Peyer's patch (tissue), 4 donors: ENCODE measurements around the gene CLN6. TPM values are rescaled to one million over a fixed set of nuclear protein-coding genes. Genes with fewer than 3 reads are reported as not detected.

ENCODE experiments used
- DNase-seq, 3 donors: peaks; one replicate each; pipeline ENCODE4 v3.0.0-alpha.2; 2017 to 2019
- H3K27ac ChIP-seq, 4 donors: fragments of 200-600 bp; sonication (generic); one replicate each; pipeline ENCODE4 v1.5.1; 2016 to 2019
- H3K27me3 ChIP-seq, 2 donors: fragments of 200-600 bp; sonication (generic); one replicate each; pipeline ENCODE4 v1.5.1; 2019
- H3K36me3 ChIP-seq, 3 donors: fragments of 200-600 bp; sonication (generic); one replicate each; pipeline ENCODE4 v1.5.1; 2016 to 2019
- H3K4me1 ChIP-seq, 4 donors: fragments of 200-600 bp; sonication (generic); one replicate each; pipeline ENCODE4 v1.5.1; 2016 to 2019
- H3K4me3 ChIP-seq, 4 donors: fragments of 200-600 bp; sonication (generic); 1 replicate in 3 of 4; 2 replicates in 1 of 4; pipeline ENCODE4 v1.5.1; 2016 to 2019; ENCODE audit warnings: mild to moderate bottlenecking in 1 of 4
- H3K9me3 ChIP-seq, 4 donors: fragments of 200-600 bp; sonication (generic); one replicate each; pipeline ENCODE4 v1.5.1; 2016 to 2019; ENCODE audit warnings: mild to moderate bottlenecking in 1 of 4
- POLR2A ChIP-seq, 2 donors: fragments of 450-650 bp; IDR thresholded peaks; one replicate each; pipeline ENCODE4 v1.5.1; 2017; ENCODE audit warnings: antibody characterized with exemption in 2 of 2, mild to moderate bottlenecking in 2 of 2, moderate library complexity in 2 of 2
- total RNA-seq, 4 donors: library from RNA; depleted of rRNA; stranded (reverse); fragments of >200 nt; gene quantifications; one replicate each; pipeline ENCODE4 v1.1.0, GENCODE V29; 2016
- TF ChIP-seq, protein P1 (sequence below), 6 experiments: fragments of 450-650 bp in 4 of 6; fragments of 200-600 bp in 2 of 6; sonication (generic) in 1 of 6; IDR thresholded peaks; one replicate each; pipeline ENCODE4 v1.5.1; 2017 to 2019; ENCODE audit warnings: antibody characterized with exemption in 6 of 6, mild to moderate bottlenecking in 3 of 6, moderate library complexity in 1 of 6

Gene CLN6
- total RNA-seq, 4 donors from 2014 or later, result 19.0 to 38.0 (median 23.0) TPM

DNA sequence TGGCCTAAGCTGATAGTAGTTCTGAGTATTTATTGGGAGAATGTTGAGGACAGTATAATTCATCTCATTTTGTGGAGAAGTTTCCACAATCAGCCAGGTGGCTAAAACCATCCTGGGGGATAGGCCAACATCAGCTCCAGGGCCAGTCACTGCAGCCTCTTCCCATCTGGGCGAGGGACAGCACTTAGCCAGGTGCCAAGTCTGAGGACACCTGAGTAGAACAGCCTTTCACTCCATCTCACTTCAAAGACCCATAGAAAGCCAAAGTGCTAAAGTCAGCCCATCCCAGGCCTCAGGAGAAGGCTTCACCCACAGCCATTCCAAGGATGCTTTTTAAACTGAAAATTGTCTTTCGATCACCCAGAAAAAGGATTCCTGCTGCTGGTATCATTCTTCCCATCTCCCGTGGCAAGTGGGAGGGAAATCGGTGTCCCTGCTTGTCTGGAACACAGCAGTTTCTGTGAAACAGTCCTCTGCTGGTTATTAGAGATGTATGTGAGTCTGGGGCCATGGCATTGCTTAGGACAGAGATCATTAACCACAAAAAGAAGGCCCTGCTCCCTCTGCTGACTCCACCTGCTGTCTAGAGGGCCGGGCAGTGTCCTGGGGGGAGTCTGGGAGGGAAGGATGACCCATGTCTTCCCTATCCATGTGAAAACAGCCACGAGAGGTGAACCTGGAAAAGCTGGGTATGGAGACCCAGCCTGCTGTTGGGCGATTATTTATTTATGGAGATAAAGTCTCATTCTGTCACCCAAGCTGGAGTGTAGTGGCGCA lies 34.0 kb downstream of the CLN6 start:
- Histone ChIP-seq H3K4me1 (peaks cover 0 to 9% (median 0%) of the 10 kb centered on the region in 4 donors), H3K27me3 (no peaks in the 10 kb centered on the region), H3K36me3 (peaks cover 0 to 57% (median 0%) of the 10 kb centered on the region in 3 donors), H3K4me3 (no peak overlapping the region), H3K27ac (peak overlapping the region in 1 of 4 donors; percentile 2), H3K9me3 (no peaks in the 10 kb centered on the region)
- TF ChIP-seq, protein P1, sequence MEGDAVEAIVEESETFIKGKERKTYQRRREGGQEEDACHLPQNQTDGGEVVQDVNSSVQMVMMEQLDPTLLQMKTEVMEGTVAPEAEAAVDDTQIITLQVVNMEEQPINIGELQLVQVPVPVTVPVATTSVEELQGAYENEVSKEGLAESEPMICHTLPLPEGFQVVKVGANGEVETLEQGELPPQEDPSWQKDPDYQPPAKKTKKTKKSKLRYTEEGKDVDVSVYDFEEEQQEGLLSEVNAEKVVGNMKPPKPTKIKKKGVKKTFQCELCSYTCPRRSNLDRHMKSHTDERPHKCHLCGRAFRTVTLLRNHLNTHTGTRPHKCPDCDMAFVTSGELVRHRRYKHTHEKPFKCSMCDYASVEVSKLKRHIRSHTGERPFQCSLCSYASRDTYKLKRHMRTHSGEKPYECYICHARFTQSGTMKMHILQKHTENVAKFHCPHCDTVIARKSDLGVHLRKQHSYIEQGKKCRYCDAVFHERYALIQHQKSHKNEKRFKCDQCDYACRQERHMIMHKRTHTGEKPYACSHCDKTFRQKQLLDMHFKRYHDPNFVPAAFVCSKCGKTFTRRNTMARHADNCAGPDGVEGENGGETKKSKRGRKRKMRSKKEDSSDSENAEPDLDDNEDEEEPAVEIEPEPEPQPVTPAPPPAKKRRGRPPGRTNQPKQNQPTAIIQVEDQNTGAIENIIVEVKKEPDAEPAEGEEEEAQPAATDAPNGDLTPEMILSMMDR (IDR thresholded peaks at IDR 0.05), result no peak
- TF ChIP-seq POLR2A (IDR thresholded peaks at IDR 0.05), result no peak
- DNase-seq, result peak in 1 of 3 donors; percentile 33

DNA sequence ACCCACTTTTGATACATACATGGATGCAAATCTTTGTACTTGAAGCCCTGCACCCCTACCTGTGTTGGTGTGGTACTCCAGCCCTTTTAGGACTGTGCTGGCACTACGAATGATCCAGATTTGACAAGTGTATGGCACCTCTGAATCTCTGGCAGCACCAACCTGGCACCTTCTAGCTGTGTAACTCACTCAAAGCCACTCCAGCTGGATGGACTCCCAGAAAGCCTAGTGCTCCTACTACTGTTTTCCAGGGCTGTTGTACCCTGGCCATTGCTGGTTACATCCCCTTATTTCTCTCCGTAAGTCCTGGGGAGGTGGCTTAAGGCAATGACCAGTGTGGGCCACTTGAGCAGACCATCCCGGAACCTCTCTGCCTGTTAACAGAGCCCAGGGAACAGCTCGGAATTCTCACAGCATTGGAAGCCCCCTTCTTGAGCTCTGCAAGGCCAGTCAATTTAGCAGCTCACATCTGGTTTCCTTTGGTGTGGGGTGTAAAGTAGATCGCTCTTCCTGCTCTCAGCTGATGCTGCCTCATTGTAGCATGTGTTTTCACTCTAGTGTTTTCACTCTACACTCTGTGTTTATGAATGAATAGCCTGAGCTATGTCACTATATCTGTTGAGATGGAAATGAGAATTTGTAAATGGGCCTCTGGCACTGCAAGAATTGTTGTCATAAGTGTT lies 36.6 kb downstream of the CLN6 start:
- H3K27me3 ChIP-seq, result no peaks in the 10 kb centered on the region
- TF ChIP-seq, protein P1 (IDR thresholded peaks at IDR 0.05), result no peak
- no peak for TF ChIP-seq POLR2A (IDR thresholded peaks at IDR 0.05)
- H3K9me3 ChIP-seq, result no peaks in the 10 kb centered on the region
- no peak overlapping the region for H3K4me3 ChIP-seq
- peaks cover 0 to 5% (median 0%) of the 10 kb centered on the region in 4 donors for H3K4me1 ChIP-seq
- H3K36me3 ChIP-seq, result peaks cover 0 to 57% (median 0%) of the 10 kb centered on the region in 3 donors
- H3K27ac ChIP-seq, result no peak overlapping the region
- DNase-seq, result no peak

DNA sequence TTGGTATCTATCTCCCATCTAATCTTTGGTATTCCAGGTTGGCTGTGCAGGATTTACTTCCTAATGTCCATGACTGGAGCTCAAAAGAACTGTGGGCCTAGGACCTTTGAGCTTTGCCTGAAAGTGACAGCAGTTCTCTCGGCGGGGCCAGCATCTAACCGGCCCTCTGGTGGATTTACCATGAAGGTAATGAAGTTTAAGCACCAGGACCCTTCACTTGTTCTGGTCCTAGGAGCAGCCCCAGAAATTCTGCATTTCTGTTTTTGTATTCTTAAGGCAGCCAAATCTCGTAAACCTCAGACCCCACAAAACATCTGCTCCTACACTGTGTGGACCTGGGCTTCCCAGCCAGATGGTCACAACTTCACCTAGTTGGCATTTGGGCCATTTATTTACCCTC lies 37.4 kb downstream of the CLN6 start:
- Histone ChIP-seq H3K9me3 (no peaks in the 10 kb centered on the region), H3K4me1 (peaks cover 0 to 9% (median 0%) of the 10 kb centered on the region in 4 donors), H3K4me3 (no peak overlapping the region), H3K27me3 (no peaks in the 10 kb centered on the region), H3K27ac (no peak overlapping the region), H3K36me3 (peaks cover 0 to 53% (median 0%) of the 10 kb centered on the region in 3 donors)
- DNase-seq, result no peak
- no peak for TF ChIP-seq POLR2A (IDR thresholded peaks at IDR 0.05)
- TF ChIP-seq, protein P1 (IDR thresholded peaks at IDR 0.05), result no peak

DNA sequence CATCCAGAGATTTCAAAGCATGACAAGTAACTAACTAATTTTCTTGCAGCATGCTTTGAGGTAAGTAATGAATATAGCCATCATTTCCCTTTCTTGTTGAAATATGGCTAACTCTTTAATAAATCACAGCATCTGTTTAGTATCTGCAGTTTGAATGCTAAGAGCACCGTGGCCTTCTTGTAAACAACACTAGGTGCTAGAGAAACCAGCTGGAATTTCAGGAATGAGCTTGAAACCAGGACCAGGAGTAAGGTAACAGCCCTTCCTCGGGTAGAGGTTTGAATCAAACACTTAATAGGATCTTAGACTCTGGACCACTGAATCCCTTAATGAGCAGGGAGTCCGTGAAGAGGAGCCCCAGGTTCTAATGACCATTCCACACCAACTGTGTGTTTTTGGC lies 38.0 kb downstream of the CLN6 start:
- Histone ChIP-seq H3K36me3 (peaks cover 0 to 52% (median 0%) of the 10 kb centered on the region in 3 donors), H3K9me3 (no peaks in the 10 kb centered on the region), H3K4me3 (no peak overlapping the region), H3K27me3 (no peaks in the 10 kb centered on the region), H3K4me1 (peaks cover 0 to 9% (median 0%) of the 10 kb centered on the region in 4 donors), H3K27ac (no peak overlapping the region)
- no peak for TF ChIP-seq POLR2A (IDR thresholded peaks at IDR 0.05)
- TF ChIP-seq, protein P1 (IDR thresholded peaks at IDR 0.05), result no peak
- DNase-seq, result no peak

DNA sequence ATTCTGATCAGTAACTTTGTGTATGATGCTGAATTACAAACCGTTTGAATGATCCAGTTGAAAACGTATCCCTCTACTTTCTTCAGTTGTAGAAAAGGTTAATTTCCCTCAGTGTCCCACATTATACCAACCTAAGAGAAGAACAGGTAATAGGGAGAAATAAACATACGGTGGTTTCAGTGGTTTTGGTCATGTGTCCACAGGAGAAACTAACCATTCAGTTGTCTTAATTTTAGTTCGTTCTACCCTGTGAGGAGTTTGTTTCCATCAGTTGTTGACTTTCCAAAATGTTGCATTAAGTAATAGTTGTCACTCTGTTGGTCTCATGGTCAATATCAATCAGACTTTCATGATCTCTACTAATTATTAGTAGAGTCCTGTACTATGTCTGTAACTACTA lies 39.5 kb downstream of the CLN6 start:
- no peaks in the 10 kb centered on the region for H3K9me3 ChIP-seq
- no peak for TF ChIP-seq POLR2A (IDR thresholded peaks at IDR 0.05)
- TF ChIP-seq, protein P1 (IDR thresholded peaks at IDR 0.05), result no peak
- H3K4me1 ChIP-seq, result peaks cover 0 to 9% (median 0%) of the 10 kb centered on the region in 4 donors
- H3K27ac ChIP-seq, result no peak overlapping the region
- H3K4me3 ChIP-seq, result no peak overlapping the region
- no peak for DNase-seq
- H3K36me3 ChIP-seq, result peaks cover 0 to 55% (median 0%) of the 10 kb centered on the region in 3 donors
- H3K27me3 ChIP-seq, result no peaks in the 10 kb centered on the region
